ENCODE results near the gene RFFL.
"Not testable (repeated sequence)": the region's sequence is repeated elsewhere in the genome, so short reads cannot be mapped to it uniquely, and the experiment has no call there.

Gene RFFL

DNA sequence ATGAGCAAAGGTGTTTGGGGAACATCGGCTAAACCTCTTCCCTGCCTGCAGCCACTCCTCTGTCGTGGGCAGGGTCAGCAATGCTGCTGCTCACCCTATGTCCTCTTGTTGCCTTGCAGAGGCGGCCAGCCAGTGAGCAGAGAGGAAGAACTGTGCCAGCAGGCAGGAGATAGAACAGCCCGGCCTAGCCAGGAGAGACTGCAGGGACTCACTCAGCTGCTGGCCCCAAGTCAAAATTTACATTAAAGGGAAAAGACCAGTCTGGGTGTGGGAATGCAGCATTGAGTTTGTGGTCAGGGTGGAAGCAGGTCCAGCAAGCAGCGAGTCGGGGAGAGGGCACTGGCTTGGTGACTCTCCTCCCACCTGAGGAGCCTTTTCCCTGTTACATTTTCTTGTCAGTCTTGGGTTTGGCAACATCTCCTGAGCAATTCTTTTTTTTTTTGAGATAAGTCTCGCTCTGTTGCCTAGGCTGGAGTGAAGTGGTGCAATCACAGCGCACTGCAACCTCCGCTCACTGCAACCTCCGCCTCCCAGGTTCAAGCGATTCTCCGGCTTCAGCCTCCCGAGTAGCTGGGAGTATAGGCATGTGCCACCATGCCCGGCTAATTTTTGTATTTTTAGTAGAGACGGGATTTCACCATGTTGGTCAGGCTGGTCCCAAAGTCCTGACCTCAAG lies 60.5 kb downstream of the RFFL start:
- DNase-seq = no peak

DNA sequence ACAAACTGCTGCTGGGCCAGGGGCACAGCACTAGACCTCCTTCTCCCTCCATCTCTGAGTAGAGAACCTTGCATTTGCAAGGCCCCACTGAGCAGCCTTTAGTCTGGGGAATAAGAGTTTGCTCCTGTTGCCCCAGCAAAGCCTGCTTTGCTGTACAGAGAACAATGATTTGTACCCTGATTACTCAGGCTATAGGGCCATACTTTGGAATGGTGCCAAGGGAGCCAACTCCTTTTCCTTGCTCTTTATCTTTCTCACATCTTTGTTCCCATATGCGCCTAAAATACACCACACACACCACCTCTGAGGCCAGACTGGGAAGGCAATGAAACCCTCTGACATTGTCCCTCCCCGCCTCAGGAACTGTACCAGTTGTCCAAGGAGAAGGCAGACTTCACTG lies 62.0 kb downstream of the RFFL start:
- no peak for DNase-seq

DNA sequence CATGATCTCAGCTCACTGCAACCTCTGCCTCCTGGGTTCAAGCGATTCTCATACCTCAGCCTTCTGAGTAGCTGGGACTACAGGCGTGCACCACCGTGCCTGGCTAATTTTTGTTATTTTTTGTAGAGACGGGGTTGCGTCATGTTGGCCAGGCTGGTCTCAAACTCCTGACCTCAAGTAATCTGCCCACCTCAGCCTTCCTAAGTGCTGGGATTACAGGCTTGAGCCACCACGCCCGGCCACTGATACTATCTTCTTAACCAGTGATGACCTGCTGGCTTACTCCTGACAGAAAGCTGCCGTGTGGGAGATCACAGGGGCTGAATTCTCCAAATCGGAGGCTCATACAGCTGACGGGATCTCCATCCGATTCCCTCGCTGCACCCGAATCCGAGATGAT lies 62.5 kb downstream of the RFFL start:
- not testable (repeated sequence) for DNase-seq

DNA sequence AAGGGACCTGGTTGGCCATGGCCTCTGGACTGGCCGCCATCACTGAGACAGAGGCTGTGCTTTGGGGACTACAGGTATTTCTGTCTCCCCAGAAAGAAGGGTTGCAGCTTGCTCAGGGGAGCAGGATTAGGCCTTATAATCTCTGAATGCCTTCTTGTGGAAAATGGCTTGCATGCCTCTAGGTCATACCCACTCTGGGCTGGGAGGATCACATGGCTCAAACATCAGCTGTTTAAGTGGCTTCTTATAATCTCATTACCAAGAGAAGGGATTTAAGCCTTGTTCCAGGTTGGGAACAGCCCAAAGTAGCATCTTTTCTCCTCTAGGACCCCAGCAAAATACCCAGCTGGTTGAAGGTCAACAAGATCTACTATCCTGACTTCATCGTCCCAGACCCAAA lies 64.1 kb downstream of the RFFL start:
- DNase-seq = no peak

DNA sequence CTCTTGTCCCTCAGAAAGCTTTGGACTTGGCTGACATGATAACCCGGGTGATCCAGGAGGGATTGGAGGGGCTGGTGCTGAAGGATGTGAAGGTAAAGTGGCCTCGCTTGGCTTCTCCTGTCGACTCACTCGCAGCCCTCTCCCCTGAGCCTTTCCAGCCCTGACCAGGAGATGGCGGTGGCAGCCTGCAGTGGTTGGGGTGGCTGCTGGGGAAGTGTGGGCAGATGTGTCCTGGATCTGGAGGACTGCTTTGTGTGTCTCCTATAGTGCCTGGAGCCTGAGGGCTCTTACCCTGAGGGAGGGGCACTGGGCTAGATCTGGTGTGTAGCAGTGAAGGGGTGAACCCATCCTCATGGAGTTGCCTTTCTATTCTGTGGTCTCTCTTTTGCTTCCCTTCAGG lies 65.3 kb downstream of the RFFL start:
- peak; percentile 83 to 86 for DNase-seq

DNA sequence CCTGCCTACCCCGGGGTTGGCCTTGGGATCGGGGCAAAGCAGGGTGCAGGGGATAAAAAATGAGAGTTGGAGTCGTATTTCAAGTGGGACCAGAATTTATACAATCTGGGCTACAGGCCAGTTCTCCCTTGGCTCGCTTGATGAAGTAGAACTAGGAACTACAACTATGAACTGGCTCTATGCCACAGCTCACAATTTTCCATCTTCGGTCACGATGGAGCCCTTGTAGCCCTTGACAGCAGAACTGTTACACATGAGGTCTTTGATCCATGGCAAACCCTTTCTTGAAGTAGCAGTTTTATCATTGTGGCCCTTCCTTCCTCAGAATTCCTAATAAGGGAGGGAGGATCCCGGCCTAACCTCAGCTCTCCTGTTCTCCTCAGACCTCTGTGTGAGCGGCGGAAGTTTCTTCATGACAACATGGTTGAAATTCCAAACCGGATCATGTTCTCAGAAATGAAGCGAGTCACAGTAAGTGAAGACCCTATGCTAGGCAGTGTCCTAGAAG lies 66.1 kb downstream of the RFFL start:
- no peak for DNase-seq

DNA sequence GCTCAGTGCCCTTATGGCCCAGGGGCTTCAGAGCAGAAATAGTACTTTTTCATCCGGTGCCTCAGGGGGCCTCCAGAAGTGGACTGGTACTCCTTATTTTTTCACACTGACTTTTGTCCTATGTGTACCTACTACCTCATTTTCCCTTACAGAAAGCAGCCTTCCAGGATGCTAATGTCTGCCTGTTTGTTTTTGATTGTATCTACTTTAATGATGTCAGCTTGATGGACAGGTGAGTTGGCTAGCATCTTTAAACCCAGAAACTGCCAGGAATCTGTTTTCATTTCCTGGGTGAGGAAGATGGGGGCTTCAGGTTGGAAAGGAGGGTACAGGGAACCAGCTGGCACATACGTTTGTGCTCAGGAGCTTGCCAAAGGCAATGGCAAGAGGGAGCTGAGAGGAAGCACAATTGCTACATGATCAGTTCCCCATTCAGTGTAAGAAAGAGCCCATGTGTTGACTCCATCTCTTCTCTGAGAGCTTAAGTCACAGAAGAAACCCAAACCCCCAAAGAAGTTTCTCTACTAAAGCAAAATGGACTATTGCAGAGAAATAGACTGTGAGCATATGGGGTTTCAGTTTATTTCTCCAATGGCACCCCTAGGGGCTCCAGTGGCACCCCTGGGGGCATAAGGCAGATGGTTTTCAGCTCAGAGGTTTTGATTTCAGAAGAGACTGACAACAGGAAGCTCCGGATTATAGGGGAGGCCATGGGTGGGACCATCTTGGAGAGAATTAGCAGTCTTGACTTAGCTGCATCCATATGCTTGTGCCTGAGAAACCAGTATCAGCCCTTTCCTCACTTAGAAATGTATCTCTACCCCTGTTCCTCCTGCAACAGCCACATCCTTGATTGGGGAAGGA lies 66.9 kb downstream of the RFFL start:
- DNase-seq = no peak

DNA sequence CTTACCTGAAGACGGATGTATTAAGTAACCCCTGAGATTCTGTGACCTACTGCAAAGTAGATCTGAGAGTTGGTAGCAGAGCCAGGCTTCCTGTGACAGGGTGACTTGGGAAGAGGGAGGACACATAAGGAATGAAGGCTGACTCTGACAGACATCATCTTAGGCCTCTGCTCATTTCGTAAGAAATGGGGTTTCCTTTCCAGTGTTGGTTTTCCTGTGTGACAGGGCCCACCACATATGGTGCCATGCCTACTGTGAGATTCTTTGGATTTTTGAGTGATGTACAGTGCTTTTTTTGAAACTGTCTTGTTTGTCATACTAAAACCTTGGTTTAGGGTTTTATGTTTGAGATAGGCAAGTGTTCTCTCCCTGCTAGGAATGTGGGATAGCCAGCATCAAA lies 70.5 kb downstream of the RFFL start:
- no peak for DNase-seq

DNA sequence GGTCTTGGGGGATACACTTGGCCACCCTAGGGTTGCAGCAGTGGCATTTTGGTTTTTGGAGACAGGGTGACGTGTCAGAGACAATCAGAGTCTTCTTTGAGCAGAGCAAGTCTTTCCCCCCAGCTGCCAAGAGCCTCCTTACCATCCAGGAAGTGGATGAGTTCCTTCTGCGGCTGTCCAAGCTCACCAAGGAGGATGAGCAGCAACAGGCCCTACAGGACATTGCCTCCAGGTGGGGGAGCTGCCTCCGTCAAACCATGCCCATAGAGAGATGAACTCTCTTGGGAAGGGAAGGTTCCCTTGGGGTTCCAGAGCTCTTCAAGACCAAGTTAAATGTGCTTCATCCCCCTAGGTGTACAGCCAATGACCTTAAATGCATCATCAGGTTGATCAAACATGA lies 71.9 kb downstream of the RFFL start:
- no peak for DNase-seq

DNA sequence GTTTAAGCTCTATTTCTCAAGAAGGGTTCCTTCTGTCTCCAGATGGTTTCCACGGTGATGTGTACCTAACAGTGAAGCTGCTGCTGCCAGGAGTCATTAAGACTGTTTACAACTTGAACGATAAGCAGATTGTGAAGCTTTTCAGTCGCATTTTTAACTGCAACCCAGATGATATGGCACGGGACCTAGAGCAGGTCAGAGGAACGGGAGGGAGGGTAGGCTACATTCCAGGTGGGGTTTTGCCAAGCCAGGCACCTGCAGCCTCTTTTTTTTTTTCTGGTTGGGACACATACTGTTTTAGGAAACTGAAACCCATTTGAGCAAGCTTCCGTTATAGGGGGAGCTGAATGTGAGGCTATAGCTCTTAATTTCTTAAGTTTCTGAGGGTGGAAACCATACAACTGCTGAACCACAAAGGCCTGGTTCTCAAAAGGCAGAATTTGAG lies 72.6 kb downstream of the RFFL start:
- DNase-seq = no peak

DNA sequence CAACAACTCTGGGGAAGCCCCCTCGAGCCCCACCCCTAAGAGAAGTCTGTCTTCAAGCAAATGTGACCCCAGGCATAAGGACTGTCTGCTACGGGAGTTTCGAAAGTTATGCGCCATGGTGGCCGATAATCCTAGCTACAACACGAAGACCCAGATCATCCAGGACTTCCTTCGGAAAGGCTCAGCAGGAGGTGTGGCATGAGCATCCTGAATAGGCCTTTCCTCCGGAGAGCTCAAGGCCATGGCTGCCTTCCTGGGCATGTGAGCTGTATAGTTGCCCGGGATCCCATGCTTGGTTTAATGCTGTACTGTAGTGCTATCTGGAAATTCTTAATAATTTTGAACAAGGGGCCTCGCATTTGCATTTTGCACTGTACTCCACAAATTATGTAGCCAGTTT lies 74.0 kb downstream of the RFFL start:
- DNase-seq = no peak

DNA sequence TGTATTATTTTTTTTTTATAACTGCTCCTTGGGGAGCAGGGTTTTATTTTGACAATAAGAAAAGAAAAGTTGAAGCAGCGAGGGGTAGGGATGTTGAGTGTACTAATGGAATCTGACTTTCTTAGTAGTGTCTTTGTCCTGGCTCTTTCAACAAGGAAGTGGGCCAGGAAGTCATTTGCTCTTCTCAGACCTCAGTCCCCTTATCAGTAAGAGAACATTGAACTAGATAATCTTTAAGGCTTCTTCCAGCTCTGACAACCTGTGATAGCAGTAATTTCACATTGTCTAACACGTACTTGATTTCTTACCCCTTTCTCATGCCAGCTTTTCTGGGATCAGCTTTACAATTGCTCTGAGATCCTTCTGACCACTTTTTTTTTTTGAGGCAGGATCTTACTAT lies 74.9 kb downstream of the RFFL start:
- DNase-seq = no peak

DNA sequence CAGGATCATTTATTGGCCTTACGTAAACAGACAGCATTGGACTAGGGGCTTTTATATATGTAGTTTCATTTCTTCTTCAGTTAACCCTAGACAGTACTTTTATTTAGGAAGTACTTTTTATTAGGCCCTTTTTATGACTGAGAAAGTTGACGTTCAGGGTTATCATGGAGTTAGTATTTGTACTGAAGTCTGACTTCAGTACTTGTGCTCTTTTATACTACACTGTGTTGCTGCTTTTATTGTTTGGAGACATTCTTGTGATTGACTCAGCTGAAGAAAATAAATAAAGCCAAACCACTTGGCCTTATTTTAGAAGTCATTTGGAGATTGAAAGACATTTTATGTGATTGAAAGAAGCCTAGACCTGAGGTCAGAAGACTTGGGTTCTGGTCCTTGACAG lies 76.3 kb downstream of the RFFL start:
- DNase-seq = no peak

DNA sequence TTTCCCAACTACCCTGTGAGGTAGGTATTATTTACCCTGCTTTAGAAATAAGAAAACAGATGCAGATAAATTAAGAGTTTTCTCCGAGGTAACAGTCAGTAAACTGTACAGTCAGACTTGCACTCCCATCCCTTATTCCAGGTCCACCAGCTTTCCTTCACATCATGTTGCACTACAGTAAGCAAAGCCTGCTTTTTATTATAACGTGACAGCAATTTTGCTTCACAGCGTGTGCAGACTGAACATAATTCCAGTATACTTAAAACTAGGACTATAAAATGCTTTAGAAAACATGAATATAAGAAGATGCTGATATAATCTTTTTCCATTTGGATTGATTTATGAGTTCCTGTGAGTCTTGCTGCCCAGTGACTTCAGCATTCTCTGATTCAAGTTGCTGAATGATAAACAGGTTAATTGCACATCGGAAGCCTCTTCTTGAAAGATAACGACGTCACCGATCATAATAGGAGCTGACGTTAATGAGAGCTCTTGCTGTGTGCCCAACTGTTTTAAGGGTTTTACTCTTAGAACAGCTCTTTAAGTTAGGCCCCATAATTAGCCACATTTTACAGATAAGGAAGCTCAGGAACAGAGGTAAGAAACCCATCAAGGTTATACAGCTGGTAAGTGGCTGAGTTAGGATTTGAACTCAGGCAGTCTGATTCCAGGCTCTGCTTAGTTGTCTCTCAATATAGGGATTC lies 81.8 kb downstream of the RFFL start:
- DNase-seq = no peak

DNA sequence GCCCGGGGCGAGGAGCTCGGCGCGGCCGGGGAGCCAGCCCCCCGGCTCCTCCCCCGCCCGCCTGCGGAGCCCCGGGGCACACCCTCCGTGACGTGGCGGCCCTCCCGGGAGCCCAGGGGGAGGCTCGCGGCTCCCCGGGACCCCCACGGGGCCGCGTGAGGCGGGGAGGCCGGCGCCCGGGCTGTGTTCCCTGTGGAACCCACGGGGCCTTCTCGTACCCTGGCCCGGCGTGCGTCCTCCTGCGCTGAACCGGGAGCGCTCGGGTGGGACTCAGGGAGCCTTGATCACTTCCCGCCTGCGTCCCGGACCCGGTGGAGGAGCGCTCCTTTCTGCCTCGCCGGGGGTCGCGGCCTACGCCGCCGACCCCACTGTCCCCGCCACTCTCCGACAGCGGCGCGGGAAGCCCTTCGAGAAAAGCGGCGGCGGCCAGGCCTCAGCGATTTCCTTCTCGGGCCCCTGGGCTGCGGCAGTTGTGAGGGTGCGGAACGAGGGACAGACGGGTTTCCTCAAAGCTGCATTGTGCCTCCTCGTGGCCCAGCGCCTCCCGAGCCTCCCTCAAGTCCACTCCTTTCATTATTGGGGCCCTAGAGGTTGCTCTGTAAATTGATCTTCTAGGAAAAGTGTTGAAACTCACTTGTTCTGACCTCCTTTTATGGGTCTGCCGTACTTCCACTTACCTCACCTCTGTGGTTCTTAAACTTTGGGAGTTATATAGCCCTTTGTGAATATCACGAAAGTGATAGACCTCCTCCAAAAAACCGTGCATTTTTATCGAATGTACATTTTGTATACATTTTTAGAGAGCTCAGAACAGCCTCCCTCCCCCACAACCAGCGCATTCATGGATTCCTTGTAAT lies 82.6 kb downstream of the RFFL start:
- DNase-seq = peak; percentile 74 to 76

DNA sequence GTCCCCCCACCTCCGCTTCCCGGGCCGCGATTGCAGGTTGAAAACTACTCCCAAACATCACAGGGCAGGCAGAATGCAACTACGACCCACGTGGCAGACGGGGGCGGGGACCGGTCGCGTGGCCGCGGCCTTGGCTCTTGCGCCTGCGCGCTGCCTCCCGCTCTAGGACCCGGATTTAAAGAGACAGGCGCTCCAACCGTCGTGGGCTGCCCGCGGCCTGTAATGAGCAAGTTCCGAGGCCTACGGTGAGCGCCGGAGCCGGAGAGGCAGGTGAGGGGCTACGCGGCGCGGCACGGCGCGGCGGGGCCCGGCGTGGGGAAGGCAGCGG lies 83.2 kb downstream of the RFFL start, which contains the start of gene LIG3:
TSS of gene LIG3 (plus strand) at position 160 of the 328 bp plus-strand sequence. CDS start 2,494 bp downstream, outside the sequence.
- peak; percentile 93 for DNase-seq

DNA sequence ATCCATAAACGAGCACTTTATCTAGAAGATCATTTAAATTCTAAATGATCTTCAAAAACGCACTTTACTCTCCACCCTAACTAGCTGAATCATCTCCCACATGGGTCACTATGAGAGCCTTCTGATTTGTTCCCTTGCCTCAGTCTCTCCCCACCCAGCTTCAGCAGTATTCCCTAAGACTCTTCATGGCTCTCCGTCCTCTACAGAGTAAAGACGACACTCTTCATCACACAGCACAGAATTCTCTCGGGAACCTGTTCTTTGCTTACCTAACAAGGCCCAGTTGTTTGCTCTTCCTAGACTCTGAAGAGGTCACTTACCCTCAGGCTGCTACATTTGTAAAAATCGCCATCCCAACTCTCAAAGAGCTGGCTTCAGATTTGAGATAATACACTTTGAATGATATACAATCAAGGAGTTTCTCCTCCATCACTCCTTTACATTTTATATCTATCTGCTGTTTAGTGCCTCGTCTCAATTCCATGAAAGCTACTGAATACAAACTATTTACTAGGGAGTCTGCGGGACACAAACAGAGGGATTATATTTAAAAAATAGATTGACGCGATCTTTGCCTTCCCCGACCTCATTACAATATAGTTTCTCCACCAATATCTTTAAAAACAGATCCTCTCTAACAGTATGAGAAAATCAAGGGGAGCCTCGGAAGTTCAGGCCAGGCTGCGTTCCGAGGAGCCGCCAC lies 83.7 kb downstream of the RFFL start:
- no peak for DNase-seq

DNA sequence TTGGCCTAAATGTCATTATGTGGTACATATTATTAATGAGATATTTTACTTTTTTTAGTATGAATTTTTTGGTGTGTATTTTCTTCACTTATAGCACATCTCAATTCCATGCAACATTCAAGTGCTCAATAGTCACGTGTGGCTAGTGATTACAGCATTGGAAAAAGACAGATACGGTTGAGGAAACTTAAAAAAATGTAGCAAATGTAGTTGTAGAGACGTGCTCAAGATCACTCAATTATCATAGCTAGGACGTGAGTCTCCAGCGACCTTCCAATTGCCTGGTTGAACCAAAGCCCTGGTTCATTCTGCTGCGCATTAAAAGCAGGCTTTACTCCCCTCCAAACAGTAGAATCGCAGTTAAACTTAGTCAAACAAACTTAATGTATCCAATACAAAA lies 84.4 kb downstream of the RFFL start:
- DNase-seq = no peak

DNA sequence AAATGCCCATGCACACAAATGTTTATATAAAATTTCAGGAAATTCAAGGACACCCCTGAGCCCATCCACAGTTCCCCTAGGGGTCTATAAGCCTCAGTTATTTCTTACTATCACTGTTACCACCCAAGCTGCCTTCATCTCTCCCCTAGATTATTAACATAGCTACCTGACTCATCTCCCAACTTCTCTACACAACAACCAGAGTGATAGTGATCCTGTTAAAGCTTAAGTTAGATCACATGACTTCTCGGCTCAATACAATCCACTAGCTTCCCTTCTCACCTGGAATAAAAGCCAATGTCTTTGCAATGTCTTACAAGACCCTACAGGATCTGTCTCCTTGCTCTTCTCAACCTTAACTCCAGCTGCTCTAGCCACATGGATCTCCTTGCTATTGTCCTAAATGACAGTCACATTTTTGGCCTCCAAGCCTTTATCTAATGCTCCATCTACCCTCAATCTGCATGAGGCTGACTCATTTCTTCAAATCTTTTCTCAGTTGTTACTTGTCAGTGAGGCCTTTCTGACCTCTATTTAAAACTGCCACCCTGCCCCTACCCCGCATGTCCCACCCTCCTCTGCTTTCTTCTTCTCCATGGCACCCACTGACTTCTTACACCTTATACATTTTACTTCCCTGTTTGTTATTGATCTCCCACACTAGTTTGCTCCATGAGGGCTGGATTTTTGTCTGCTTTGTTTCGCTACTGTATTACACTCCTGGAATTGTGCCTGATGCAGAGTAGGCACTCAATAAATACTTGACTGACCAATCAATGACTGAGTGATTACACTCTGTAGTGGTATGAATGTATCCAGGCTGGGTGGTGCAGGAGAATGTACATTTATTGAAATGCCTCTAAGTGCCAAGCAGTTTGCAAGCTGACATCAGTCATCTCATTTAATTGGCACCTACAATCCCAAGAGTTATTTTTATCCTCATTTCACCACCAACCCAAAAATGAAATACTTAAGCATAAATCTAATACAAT lies 88.4 kb downstream of the RFFL start:
- no peak for DNase-seq

DNA sequence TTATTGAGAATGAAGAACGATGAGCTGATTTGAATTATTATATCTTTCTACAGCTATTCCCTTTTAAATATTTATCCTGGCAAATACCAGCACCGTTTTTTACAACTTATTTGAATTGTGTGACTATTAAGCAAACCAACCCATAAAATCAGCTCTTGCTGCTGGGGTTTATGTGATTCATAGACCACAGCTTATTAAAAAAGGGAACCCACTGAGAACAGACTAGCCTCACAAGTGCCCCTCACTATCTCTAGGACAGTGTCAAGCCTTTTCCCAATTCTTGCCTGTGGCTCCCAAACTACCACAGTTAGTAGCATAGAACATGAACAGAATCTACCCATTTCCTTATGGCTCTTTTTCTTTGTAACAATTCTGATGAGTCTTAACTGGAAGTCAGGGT lies 89.3 kb downstream of the RFFL start:
- no peak for DNase-seq
